HG03196 (cell line): ENCODE data around the gene STK38L.

Experiments used
- ATAC-seq: cut with Tn5 transposase; IDR thresholded peaks from one replicate; pipeline ENCODE4 v1.9.1; 2021; ENCODE audit not compliant: unreplicated experiment

The STK38L gene

GRCh38 chr12:27309995-27310315 lies 65.9 kb downstream of the STK38L start:
- ATAC-seq = no peak

DNA sequence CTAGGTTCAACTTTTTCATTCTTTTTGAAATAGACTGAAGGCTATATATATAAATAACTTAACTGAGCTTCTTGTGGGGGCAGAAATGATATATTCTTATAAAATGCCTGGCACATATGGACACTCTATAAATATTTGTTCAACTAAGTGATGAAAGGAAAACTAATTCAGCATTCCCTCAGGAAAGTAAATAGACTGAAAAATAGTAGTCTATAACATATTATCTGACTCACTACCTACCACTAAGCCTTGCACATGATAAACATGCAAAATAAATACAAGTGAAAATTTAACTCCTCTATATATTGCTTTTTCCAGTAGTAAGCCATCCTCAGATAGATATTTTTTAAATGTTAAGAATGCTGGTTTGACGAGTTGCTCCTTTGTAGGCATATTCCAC lies 72.9 kb downstream of the STK38L start:
- ATAC-seq = no peak

GRCh38 chr12:27319409-27319808 lies 75.3 kb downstream of the STK38L start:
- no peak for ATAC-seq

DNA sequence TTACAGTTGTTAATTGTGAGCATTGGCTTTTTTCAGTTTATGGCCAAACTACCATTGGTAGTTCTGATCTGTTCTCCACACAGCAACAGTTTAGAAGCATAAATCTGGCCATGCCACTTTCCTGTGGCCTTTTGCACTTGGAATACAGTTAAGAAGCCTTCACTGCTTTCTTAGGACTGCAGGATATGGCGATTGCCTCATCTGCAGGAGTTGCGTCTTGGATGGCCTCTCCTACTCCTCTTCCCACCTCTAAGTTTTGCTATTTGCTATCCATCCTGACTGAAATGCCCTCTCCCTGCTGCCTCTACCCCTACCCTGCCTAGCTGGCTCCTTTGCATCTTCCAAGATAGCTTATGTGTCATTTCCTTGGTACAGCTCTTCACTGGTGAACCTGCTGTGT lies 75.8 kb downstream of the STK38L start:
- no peak for ATAC-seq

DNA sequence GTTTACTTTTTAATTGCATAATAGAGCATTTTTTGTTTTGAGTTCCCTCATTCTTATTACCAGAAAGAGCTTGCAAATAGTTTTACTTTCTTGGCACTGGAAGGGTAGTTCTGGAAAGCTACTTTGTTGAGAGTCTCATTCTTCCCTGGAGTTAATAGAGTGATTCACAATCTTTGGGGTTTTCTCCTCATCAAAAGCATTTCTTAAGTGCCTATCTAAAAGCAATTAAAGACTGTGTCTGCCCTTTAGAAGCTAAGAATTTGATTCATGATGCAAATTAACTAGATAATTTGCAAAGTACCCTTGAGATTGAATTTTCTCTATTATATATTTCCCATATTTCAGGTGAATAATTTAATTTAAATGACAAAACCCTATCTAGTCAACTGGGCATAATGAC lies 80.4 kb downstream of the STK38L start:
- ATAC-seq = no peak

GRCh38 chr12:27330846-27331245 lies 86.8 kb downstream of the STK38L start:
- ATAC-seq = no peak

- peak; percentile 33 for ATAC-seq
Observed at GRCh38 chr12:27331291-27331926, 87.3 kb downstream of the STK38L start.

DNA sequence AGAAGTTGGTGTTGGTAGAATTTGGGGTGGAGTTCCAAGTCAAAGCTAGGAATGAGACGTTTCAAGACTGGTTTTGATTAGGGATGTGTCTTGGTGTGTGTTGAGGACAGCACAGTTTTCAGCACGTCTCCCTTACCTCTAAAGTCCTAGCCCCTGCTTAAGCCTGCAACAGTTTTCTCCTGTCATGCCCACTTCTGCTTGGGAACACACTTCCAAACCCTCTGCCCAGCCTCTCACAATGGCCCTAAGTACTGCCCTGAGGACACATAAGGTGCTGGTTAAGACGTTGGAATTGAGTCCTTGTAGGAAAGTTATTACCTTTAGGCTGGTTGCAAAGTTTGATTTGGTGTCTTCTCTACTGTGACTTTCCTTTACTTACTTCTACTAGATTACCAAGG lies 87.8 kb downstream of the STK38L start:
- ATAC-seq = no peak

DNA sequence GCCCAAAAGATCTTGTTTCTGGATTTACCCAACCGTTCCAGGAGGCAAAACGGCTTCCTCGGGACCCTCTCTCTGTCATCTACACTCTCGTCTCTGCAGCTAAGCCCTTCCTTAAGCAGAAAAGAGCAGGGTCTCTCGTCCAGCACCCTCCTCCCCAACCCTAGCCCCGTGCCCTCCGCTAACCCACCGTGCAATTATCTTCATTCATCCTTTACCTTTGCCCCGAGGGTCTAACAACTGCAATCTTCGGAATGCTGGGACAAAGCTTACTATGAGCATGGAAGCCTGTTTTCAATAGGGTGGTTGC lies 88.3 kb downstream of the STK38L start:
- ATAC-seq = no peak

GRCh38 chr12:27332714-27333402 lies 88.8 kb downstream of the STK38L start, which contains the start of gene BMAL2:
BMAL2 (plus strand) TSS chr12:27332836; CDS start chr12:27333073, 237 bp downstream.
- ATAC-seq = peak; percentile 29

DNA sequence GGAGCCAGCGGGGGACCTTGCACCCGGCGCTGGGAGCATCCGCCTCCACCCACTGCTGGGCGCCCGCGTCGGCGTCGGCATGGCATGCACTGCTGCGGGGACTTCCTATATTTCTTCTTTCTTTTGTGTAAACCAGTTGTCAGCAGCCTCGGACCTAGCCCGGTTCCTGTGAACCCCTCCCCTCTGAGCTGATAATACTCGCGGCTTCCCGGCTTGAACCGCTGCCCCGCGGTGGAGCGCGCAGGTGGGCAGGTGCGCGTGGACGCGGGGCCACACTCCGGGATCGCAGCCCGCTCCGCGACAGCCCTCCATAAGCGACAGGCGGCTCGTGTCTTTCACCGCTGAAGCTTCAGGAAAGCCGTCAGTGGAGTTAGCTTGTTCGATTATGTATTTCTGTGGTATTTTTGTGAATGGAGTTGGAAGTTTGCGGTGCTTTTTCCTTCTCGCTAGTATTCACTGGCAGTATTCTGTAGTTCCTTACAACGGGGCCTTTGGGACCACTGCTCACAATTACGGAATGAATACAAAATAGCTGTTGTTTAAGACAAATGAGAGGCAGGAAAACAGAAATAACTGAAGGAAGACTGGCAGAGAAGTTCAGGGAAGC lies 89.4 kb downstream of the STK38L start:
- peak; percentile 17 for ATAC-seq

- no peak for ATAC-seq
Observed at GRCh38 chr12:27334042-27334720, 90.1 kb downstream of the STK38L start.

DNA sequence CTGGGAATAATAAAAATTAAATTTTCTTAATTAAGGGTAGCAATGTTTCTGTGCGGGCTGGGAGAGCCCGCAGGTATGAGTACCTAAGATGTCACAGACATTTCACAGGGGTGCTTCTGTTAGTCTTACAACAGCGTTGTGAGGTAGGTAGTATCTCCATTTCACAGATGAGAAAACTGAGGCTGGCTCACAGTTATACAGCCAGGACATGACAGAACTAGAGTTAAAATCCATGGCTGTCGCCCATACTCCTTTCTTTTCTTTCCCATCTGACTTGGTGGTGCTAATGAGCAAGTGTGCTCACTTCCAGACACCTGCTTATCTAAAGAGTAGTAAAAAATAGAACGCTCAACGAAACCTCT lies 90.6 kb downstream of the STK38L start:
- no peak for ATAC-seq

DNA sequence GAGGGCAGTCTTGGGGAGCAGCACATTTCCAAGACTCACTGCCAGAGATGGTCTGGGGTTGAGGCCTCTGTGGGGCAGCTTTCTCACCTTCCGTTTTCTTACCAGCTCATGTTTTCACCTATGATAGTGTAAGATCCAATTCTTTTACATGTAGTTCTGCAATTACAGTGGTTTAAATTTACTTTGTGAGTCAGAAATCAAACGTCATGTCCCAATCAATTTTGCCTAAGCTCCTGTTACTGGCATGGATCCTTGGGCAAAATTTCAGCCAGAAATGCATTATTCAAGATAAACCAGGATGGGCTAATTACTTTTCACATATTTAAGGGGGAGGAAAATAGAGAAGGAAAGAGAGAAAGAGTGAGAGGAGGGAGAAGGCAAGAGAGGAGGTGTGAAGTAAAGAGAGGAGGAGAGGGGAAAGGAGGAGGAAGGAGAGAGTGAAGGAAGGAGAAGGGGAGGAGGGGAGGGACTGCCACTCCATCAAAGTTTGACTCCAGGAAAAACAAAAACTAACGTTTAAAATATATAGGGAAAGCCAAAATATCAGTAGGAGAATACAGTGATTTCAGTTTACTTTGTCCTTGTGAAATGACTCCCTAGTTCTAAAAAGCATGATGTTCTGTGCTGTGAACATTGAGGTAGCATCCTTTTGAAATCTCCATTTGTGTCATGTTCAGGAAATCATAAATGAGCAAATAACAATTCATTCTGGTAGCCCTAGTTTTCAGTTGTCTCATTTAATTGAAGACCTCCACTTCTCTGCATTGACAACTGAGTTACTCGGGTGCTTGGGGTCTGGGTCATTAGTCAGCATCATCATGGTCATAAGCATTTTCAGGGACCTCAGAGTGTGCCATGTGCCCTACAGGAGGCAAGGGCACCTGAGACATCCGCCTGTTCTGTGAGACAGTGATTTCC lies 91.5 kb downstream of the STK38L start:
- ATAC-seq = no peak

- ATAC-seq = no peak
Observed at GRCh38 chr12:27336282-27336653, 92.2 kb downstream of the STK38L start.

DNA sequence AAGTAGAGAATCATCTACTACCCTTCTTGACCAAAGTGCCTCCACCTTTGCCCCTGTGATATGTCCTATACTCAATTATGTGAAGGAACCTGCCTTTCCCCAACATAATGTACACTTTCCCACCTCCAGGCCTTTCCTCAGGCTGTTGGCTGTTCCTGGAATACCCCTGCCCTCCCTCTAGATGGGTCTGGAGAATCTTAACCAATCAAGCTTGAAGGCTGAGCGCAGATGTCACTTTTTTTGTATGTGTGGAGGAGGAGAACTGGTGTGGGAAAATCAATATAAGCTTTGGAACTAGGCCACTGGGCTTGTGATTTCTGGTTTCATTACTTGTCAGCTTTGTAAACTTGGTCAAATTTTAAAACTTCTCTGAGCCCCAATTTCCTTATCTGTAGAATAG lies 93.3 kb downstream of the STK38L start:
- ATAC-seq = no peak

GRCh38 chr12:27338473-27338872 lies 94.4 kb downstream of the STK38L start:
- ATAC-seq = no peak

DNA sequence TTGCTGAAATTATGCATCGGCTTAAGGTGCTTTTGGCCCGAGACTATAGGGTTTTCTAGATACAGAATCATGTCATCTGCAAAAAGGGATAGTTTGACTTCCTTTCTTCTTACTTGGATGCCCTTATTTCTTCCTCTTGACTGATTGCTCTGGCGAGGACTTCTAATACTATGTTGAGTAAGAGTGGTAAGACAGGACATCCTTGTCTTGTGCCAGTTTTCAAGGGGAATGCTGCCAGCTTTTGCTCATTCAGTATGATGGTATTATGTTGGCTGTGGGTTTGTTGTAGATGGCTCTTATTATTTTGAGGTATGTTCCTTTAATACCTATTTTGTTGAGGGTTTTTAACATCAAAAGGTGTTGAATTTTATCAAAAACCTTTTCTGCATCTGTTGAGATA lies 96.9 kb downstream of the STK38L start:
- no peak for ATAC-seq

GRCh38 chr12:27342536-27342935 lies 98.5 kb downstream of the STK38L start:
- ATAC-seq = no peak

- ATAC-seq = no peak
Observed at GRCh38 chr12:27343255-27344000, 99.3 kb downstream of the STK38L start.

GRCh38 chr12:27344246-27344645 lies 100.2 kb downstream of the STK38L start:
- ATAC-seq = no peak
